Keratinocyte (primary cell): ENCODE data around the gene PARP1. TPM values are rescaled to one million over a fixed set of nuclear protein-coding genes. Genes with fewer than 3 reads are reported as not detected.

Experiments
- DNase-seq: peaks from one replicate; pipeline ENCODE4 v3.0.0-alpha.2; 2011; ENCODE audit warnings: low read depth, missing footprints, low spot score
- FAIRE-seq: peaks from 2 replicates; lab custom pipeline; 2011; peaks lifted over from hg19 to GRCh38; lab: Jason Lieb, UNC
- H2AFZ ChIP-seq: 2 replicates; pipeline ENCODE4 v1.6.0; 2012; ENCODE audit warnings: low read length, control low read depth, inconsistent platforms; ENCODE audit not compliant: control insufficient read depth
- H3K27ac ChIP-seq: 2 replicates; pipeline ENCODE4 v1.5.1; 2011; ENCODE audit warnings: low read length; ENCODE audit not compliant: control insufficient read depth, insufficient read depth
- H3K27me3 ChIP-seq: 3 replicates; pipeline ENCODE4 v1.6.0; 2011; ENCODE audit warnings: low read length; ENCODE audit not compliant: control insufficient read depth, insufficient read depth; ENCODE audit errors: extremely low read depth
- H3K36me3 ChIP-seq, 2 experiments: 2 replicates in 1 of 2; 3 replicates in 1 of 2; pipeline ENCODE4 v1.5.1; 2011; ENCODE audit warnings: low read length in 2 of 2, mild to moderate bottlenecking in 1 of 2; ENCODE audit not compliant: control insufficient read depth in 2 of 2, insufficient read depth in 2 of 2; ENCODE audit errors: extremely low read depth in 1 of 2
- H3K4me1 ChIP-seq: 3 replicates; pipeline ENCODE4 v1.5.1; 2011; ENCODE audit warnings: low read length; ENCODE audit not compliant: control insufficient read depth, insufficient read depth; ENCODE audit errors: extremely low read depth
- H3K4me2 ChIP-seq: 3 replicates; pipeline ENCODE4 v1.6.0; 2011; ENCODE audit warnings: low read depth, low read length; ENCODE audit not compliant: control insufficient read depth, insufficient read depth; ENCODE audit errors: extremely low read depth
- H3K4me3 ChIP-seq, 3 experiments: fragments of 200-600 bp in 1 of 3; sonication (generic) in 1 of 3; 2 replicates in 2 of 3; 3 replicates in 1 of 3; pipeline ENCODE4 v1.5.1; 2011 to 2016; ENCODE audit warnings: low read length in 3 of 3, mild to moderate bottlenecking in 3 of 3, control low read depth in 2 of 3, inconsistent platforms in 1 of 3, low read depth in 1 of 3, mixed read lengths in 1 of 3, mixed run types in 1 of 3, moderate library complexity in 1 of 3; ENCODE audit not compliant: control insufficient read depth in 2 of 3, insufficient read depth in 2 of 3; ENCODE audit errors: extremely low read depth in 1 of 3
- H3K79me2 ChIP-seq: 2 replicates; pipeline ENCODE4 v1.6.0; 2012; ENCODE audit warnings: low read length; ENCODE audit not compliant: control insufficient read depth, insufficient read depth
- H3K9ac ChIP-seq: 3 replicates; pipeline ENCODE4 v1.6.0; 2011; ENCODE audit warnings: low read length; ENCODE audit not compliant: control insufficient read depth, insufficient read depth; ENCODE audit errors: extremely low read depth
- H3K9me1 ChIP-seq: 3 replicates; pipeline ENCODE4 v1.6.0; 2011; ENCODE audit warnings: low read length; ENCODE audit not compliant: control insufficient read depth, insufficient read depth; ENCODE audit errors: extremely low read depth
- H3K9me3 ChIP-seq: 2 replicates; pipeline ENCODE4 v1.5.1; 2012; ENCODE audit warnings: low read depth, low read length; ENCODE audit not compliant: control insufficient read depth
- H4K20me1 ChIP-seq: 3 replicates; pipeline ENCODE4 v1.6.0; 2011; ENCODE audit warnings: low read length; ENCODE audit not compliant: control insufficient read depth, insufficient read depth; ENCODE audit errors: extremely low read depth
- EZH2 ChIP-seq: IDR thresholded peaks from one replicate; pipeline ENCODE4 v1.6.1; 2012; ENCODE audit warnings: inconsistent platforms, mild to moderate bottlenecking, low read length, moderate library complexity
- dilution Hi-C: fragments of 300-500 bp; cut with MboI; formaldehyde crosslinking; loops from one replicate; pipeline ENCODE4 v1.7.0; 2020; ENCODE audit warnings: low sequenced_read_pairs; ENCODE audit not compliant: extremely low pct_ligation_motif_present
- polyA plus RNA-seq, 5 experiments: library from polyadenylated mRNA; depleted of rRNA in 3 of 5; stranded (reverse) in 3 of 5; stranded (forward) in 1 of 5; unstranded in 1 of 5; fragments of >200 nt; gene quantifications; 1 replicate in 1 of 5; 2 replicates in 3 of 5; 3 replicates in 1 of 5; pipeline versions ENCODE4 v1.2.1 to v1.2.3, GENCODE V29; 2011 to 2012; ENCODE audit warnings: missing spikeins in 2 of 5, low read depth in 1 of 5, low replicate concordance in 1 of 5
- TF ChIP-seq, protein P1 (sequence below), 3 experiments: IDR thresholded peaks in 1 of 3; conservative IDR thresholded peaks in 1 of 3; optimal IDR thresholded peaks in 1 of 3; 2 replicates in 2 of 3; 3 replicates in 1 of 3; pipeline versions ENCODE3 to v1.5.1; 2011; ENCODE audit warnings: low read length in 3 of 3, mild to moderate bottlenecking in 3 of 3, moderate library complexity in 2 of 3, control low read depth in 1 of 3, inconsistent platforms in 1 of 3; ENCODE audit not compliant: insufficient read depth in 2 of 3; ENCODE audit errors: extremely low read depth in 1 of 3

The PARP1 gene
- polyA plus RNA-seq, 1 donor (not counting 4 experiments of a cell fraction or from before 2014, with no cell fraction given) = 62.9 TPM

DNA sequence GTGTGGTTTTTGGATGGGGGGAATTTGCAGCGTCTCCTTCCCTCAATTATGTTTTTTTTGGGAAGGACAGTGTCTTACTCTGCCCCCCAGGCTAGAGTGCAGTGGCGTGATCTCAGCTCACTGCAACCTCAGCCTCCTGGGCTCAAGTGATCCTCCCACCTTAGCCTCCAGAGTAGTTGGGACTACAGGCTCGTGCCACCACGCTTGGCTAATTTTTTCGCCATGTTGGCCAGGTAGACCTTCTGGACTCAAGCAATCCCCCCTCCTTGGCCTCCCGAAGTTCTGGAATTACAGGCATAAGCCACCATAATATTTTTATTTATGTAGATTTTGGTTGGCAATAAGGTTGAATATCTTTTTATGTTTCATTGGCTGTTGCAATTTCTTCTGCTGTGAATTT, 9.5 kb upstream of the PARP1 start:
- H3K9me3 ChIP-seq = no peaks in the 10 kb centered on the region
- H3K27me3 ChIP-seq = peaks cover 6% of the 10 kb centered on the region
- no peak overlapping the region for H2AFZ ChIP-seq
- no peak overlapping the region for H3K9ac ChIP-seq
- H3K4me1 ChIP-seq = no peaks in the 10 kb centered on the region
- H3K79me2 ChIP-seq = no peaks in the 10 kb centered on the region
- no peaks in the 10 kb centered on the region for H3K36me3 ChIP-seq
- H3K9me1 ChIP-seq = no peaks in the 10 kb centered on the region
- DNase-seq = no peak
- no peak overlapping the region for H3K4me3 ChIP-seq
- H4K20me1 ChIP-seq = no peaks in the 10 kb centered on the region
- no peak overlapping the region for H3K27ac ChIP-seq
- FAIRE-seq = no peak
- TF ChIP-seq, protein P1, sequence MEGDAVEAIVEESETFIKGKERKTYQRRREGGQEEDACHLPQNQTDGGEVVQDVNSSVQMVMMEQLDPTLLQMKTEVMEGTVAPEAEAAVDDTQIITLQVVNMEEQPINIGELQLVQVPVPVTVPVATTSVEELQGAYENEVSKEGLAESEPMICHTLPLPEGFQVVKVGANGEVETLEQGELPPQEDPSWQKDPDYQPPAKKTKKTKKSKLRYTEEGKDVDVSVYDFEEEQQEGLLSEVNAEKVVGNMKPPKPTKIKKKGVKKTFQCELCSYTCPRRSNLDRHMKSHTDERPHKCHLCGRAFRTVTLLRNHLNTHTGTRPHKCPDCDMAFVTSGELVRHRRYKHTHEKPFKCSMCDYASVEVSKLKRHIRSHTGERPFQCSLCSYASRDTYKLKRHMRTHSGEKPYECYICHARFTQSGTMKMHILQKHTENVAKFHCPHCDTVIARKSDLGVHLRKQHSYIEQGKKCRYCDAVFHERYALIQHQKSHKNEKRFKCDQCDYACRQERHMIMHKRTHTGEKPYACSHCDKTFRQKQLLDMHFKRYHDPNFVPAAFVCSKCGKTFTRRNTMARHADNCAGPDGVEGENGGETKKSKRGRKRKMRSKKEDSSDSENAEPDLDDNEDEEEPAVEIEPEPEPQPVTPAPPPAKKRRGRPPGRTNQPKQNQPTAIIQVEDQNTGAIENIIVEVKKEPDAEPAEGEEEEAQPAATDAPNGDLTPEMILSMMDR (optimal IDR thresholded peaks at IDR 0.05 in 1 of 3, IDR thresholded peaks at IDR 0.05 in 1 of 3, conservative IDR thresholded peaks at IDR 0.05 in 1 of 3; ENCODE audit: extremely low read depth in 1 of 3, insufficient read depth in 2 of 3, low read length in 3 of 3) = no peak
- TF ChIP-seq EZH2 = no peak
- H3K4me2 ChIP-seq = no peak overlapping the region
- dilution Hi-C loops = no loop called here

DNA sequence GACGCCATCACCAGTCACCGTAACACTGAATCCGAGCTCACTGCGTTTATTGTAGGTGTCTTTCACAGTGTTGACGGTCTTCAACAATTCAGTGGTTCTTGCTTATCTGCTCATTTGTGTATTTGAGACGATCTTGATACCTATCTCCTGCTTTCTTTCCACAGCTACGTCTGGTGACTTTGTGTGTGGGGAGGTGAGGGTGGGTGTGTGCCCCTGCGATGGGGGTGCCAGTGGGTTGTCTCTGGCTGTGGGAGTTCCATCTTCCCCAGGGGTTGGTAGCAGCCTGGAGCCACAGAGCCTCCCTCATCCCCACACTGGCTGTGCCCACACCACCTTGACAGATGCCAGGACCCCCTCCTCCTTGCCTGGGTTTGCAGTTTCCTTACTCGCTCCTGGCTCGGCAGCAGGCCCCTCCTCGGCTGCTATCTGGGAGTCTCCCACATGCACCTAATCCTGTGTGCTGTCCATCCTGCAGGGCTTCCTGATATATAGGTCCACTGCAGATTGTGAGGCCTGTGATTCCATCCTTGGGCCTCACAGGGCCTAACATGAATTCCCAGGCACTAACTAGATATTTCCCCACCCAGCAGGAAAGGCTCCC, 6.3 kb upstream of the PARP1 start:
- H3K27me3 ChIP-seq = peaks cover 2% of the 10 kb centered on the region
- FAIRE-seq (no peak), DNase-seq (no peak)
- H3K36me3 ChIP-seq = no peaks in the 10 kb centered on the region
- H2AFZ ChIP-seq = no peak overlapping the region
- TF ChIP-seq, protein P1 (optimal IDR thresholded peaks at IDR 0.05 in 1 of 3, IDR thresholded peaks at IDR 0.05 in 1 of 3, conservative IDR thresholded peaks at IDR 0.05 in 1 of 3; ENCODE audit: extremely low read depth in 1 of 3, insufficient read depth in 2 of 3, low read length in 3 of 3) = no peak
- no peak for TF ChIP-seq EZH2
- H3K9me1 ChIP-seq = no peaks in the 10 kb centered on the region
- no peak overlapping the region for H3K4me3 ChIP-seq
- H3K4me1 ChIP-seq = no peaks in the 10 kb centered on the region
- H3K4me2 ChIP-seq = no peak overlapping the region
- no peaks in the 10 kb centered on the region for H3K9me3 ChIP-seq
- no peak overlapping the region for H3K9ac ChIP-seq
- dilution Hi-C loops = no loop called here
- H3K27ac ChIP-seq = no peak overlapping the region
- H3K79me2 ChIP-seq = no peaks in the 10 kb centered on the region
- H4K20me1 ChIP-seq = no peaks in the 10 kb centered on the region
